GM12892 (cell line): Measurements from ENCODE around the gene ZNRF1.

ENCODE experiments used
- POLR2A ChIP-seq: IDR thresholded peaks from 2 replicates; pipeline ENCODE4 v1.6.1; 2011; ENCODE audit warnings: low read depth, low read length, control low read depth
- POLR2AphosphoS5 ChIP-seq: IDR thresholded peaks from 2 replicates; pipeline ENCODE4 v1.6.1; 2011; ENCODE audit warnings: low read depth, low read length, control low read depth

DNA sequence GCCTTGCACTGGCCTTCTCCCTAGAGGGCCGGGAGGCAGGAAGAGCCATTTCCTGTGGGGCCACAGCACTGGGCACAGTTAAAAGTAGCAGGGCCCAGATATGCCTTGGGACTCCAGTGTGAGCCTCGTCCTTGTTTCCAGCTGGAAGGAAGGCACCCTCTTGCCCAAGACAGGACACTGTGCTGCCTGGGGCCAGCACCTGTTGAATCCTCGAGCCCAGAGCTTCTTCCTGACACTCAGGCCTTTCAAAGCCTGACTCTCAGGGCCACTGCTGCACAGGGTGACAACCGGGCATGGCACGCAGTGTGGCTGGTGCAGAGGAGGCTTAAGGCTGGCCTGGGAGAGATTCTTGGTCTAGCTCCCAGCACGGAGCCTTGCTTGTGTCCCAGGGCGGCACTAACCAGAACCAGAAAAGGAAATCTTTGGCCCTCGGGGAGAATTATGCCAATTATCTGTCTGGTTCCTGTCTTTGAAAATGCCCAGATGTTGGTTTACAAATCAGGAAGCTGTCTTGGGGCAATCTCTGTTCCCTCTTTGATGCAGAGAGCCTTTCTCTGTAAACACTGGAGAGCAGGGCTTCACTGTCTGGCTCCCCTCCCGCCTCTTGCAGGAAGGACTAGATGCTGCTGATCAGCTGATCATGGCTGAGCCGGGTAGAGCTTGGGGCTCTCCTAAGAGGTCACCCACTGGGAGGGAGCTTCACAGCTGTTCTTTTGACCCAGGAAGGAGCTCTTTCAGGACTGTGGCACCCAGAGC, 106.7 kb downstream of the ZNRF1 start:
- TF ChIP-seq POLR2AphosphoS5 (no peak), POLR2A (no peak)
